GM18873 (cell line): ENCODE measurements around the gene HDHD2.

Experiments used
- ATAC-seq: cut with Tn5 transposase; IDR thresholded peaks from one replicate; pipeline ENCODE4 v1.9.1; 2021; ENCODE audit warnings: mild to moderate bottlenecking, moderate library complexity, moderate number of reproducible peaks; ENCODE audit not compliant: unreplicated experiment, low FRiP score

The HDHD2 gene

GRCh38 chr18:47075098-47075883 lies 75.0 kb downstream of the HDHD2 start:
- ATAC-seq = no peak

GRCh38 chr18:47067648-47068047 lies 82.7 kb downstream of the HDHD2 start:
- ATAC-seq = no peak

GRCh38 chr18:47063096-47063495 lies 87.2 kb downstream of the HDHD2 start:
- ATAC-seq = no peak

- ATAC-seq = no peak
Measured at GRCh38 chr18:47062471-47062870, 87.8 kb downstream of the HDHD2 start.
